ENCODE data around the gene SORBS2. TPM values are rescaled to one million over a fixed set of nuclear protein-coding genes. Genes with fewer than 3 reads are reported as not detected.
"Not testable (repeated sequence)": the region's sequence is repeated elsewhere in the genome, so short reads cannot be mapped to it uniquely, and the experiment has no call there.

The SORBS2 gene
- total RNA-seq, 1 donor from 2014 or later = 103 TPM

DNA sequence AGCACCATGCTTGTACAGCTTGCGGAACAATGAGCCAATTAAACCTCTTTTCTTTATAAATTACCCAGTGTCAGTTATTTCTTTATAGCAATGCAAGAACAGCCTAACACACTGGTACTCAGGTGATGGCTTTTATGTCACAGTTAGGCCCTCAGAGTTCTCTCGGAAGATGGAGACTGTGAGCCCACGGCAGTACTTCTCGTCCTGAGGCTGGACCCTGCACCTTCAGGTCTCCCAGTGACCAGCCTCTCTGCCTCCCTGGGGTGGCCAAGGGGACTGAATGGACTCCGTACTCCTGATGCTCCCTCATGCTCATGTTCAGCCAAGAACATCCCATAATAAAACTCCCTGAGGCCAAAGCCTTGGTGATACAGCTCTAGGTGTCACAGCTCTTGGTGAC is 251.7 kb downstream of the SORBS2 start:
- DNase-seq (ENCODE audit: low spot score) = no peak

DNA sequence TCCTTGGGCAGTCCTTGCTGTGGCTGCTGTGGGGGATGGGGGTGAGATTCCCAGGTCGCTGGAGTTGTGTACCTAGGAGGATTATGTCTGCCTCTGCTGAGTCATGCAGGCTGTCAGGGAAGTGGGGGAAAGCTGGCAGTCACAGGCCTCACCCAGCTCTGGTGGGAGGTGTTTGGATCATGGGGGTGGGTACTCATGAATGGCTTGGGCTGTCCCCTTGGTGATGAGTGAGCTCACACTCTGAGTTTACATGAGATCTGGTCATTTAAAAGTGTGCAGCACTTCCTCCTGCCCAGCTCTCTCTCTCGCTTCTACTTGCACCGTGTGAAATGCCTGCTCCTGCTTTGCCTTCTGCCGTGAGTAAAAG is 252.1 kb downstream of the SORBS2 start:
- DNase-seq (ENCODE audit: low spot score) = no peak

DNA sequence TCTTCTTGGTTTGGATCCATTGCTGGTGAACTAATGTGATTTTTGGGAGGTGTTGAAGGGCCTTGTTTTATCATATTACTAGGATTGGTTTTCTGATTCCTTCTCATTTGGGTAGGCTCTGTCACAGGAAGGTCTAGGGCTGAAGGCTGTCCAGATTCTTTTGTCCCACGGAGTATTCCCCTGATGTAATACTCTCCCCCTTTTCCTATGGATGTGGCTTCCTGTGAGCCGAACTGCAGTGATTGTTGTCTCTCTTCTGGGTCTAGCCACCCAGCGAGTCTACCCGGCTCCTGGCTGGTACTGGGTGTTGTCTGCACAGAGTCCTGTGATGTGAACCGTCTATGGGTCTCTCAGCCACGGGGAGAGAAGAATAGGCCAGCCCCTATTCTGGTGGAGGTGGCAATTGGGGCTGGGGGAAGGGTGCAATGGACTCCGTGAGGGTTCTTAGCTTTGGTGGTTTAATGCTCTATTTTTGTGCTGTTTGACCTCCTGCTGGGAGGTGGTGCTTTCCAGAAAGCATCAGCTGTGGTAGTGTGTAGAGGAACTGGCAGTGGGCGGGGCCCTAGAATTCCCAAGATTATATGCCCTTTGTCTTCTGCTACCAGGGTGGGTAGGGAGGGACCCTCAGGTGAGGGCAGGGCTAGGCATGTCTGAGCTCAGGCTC is 252.6 kb downstream of the SORBS2 start:
- not testable (repeated sequence) for DNase-seq (ENCODE audit: low spot score)

DNA sequence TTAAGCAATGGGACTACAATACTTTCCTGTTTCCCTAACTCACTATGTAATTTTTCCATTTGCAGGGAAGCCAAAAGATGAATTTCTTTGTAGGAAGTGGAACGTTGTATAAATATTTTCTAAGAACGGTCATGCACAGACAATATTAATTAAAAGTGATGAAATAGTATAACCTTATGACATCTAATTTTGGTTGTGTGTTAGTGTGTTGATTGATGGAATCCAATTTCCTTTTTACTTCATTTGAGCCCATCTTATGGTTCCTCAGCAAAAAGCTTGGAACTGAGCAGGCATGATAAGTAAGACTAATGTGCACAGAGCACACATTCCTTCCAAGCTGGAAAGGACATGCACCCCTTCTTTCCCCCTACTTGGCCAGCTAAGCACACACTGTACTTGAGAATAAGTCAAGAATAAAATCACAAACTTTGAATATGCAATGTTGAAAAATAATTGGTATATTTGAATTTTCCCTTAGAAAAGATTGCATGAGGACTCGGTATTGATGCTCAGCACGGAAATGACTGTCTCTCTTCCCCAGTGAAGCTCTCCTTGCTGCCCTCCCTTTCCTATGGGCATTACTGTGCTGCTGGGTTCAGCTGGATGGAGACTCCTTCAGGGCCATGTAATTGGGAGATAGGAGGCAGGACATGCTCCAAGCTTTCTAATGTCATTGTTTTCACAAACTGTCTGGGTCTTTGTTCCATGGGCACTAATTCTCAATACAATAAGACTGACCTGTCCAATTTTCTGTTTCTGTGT is 257.4 kb downstream of the SORBS2 start:
- DNase-seq (ENCODE audit: low spot score) = no peak

DNA sequence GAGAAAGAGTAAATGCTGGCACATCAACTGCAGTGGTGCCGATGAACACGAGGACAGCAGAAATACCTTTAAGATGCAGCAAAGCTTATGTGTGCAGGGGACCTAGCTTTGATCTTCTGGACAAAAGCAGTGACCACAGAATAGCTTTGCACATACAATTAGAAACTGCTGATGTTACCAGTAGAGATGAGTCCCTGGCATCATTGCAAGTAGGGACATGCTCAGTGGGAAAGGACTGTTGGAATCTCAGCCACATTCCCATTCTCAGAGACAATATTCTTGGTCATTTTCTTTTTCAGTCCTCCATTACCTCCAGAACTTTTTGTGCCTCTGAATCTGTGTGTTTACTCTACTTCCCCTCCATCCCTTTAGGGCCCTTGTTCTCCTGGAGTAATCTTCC is 259.7 kb downstream of the SORBS2 start:
- no peak for DNase-seq (ENCODE audit: low spot score)

DNA sequence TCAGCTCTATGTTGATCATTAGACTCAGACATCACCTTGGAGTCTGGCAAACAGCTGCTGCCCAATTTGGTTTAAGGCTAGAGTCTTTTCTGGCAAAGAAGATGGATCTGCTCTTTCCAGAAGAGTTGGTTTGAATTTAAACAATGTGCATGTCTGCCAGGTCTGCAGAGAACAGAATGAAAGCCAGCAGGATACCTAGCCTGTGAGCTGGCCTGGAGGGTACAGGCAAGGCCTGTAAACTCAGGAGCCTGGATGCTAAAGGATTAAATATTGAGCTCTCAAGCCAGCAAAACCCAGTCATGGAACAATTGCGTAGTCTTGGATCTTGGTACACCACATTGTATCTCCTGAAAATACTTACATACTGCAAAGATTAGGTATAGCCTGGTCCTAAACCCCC is 261.1 kb downstream of the SORBS2 start:
- DNase-seq (ENCODE audit: low spot score) = no peak

DNA sequence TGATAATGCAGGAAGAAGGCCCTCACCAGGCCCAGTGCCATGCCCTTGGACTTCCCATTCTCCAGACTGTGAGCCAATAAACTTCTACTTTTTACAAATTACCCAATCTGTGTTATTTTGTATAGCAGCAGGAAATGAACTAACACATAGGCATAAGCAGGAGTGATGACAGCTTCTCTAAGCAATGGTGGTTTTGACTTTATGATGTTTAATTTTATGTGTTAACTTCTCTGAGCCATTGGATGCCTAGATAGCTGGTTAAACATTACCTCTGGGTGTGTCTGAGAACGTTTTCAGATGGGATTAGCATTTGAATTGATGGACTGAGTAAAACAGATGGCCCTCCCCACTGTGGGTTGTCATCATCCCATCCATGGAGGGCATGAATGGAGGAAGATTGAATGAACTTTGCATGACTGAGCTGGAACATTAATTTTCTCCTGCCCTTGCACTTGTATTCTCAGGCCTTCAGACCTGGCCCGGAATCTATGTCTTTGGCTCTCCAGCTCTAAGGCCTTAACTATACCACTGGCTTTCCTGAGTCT is 262.8 kb downstream of the SORBS2 start:
- DNase-seq (ENCODE audit: low spot score) = no peak

DNA sequence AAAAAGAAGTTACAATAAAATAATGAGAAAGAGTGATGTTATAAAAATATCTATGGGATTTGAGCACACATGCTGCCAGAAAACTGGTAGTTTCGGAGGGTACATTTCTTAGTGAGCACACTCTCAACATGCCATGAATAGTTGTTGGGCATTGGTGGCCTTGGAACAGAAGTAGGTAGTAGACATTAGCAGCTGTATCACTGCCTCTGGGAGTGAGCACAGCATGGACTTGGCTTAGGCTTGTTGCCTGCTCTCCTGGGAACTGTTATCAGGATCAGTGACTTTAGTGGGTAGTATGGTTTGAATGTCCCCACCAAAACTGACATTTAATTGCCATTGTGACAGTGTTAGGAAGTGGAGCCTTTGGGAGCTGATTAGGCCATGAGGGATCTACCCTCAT is 263.4 kb downstream of the SORBS2 start:
- no peak for DNase-seq (ENCODE audit: low spot score)

DNA sequence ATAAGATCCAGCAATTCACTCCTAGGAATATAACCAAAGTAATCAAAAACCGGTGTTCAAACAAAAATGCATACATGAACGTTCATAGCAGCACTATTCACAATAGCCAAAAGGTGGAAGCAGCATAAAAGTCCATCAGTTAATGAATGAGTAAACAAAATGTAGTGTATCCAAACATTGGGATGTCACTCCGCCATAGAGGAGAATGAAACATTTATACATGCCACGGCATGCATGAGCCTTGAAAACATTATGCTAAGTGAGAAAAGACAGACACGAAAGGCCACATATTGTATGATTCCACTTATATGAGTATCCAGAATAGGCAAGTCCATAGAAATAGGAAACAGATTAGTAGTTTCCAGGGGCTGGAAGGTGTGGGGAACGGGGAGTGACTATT is 265.7 kb downstream of the SORBS2 start:
- DNase-seq (ENCODE audit: low spot score) = no peak

DNA sequence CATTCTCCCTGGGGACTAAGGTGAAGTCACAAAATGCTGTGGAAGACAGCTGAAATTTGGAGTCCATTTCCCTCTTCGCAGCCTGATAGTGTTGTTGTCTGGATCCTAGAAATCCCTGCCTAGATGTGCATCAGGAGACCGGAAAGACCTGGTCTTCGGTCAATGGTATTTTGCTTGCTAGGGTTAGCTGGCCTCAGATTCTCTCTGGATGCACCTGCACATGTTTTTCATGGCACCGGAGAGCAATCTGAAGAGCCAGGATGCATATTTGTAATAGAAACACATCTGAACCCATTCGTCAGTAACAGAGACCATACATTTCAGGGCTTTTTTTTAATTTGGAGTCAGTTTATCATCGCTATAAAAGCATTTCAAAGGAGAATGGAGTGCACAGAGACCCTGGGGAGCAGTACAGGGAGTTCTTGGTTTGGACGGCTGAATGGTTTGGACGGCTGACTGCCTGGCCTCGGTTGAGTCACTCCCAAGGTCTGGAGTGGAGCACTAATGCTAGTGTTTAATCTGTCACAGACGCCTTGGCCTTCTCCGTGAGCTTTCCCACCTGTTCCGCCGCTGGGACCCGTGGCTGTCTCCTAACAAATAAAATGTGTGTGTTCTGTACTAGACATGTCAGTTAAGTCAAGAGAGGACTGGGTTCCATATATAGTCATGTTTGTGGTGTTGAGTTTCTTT is 269.2 kb downstream of the SORBS2 start:
- DNase-seq (ENCODE audit: low spot score) = peak; percentile 73

DNA sequence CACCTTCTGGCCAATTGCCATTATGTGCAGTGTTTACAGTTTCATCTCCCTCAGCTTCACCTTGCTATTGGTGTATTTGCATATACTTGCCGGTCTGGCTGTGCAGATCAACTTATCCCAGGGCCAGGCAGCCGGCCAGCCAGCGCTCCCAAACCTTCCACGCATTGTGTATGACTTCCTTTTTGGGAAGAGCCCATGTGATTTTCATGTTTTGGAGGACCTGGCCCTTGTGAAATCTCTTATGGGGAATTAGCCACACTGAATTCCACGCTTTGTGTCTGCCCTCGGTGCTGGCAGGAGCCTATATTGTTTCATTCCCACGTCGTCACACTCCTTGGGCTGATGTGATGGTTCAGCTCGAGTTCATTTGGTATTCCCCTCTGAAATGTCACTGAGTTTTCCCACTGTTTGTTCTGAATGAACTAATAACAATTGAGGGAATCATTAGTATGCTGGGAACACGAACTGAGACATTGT is 270.7 kb downstream of the SORBS2 start:
- peak; percentile 64 for DNase-seq (ENCODE audit: low spot score)

DNA sequence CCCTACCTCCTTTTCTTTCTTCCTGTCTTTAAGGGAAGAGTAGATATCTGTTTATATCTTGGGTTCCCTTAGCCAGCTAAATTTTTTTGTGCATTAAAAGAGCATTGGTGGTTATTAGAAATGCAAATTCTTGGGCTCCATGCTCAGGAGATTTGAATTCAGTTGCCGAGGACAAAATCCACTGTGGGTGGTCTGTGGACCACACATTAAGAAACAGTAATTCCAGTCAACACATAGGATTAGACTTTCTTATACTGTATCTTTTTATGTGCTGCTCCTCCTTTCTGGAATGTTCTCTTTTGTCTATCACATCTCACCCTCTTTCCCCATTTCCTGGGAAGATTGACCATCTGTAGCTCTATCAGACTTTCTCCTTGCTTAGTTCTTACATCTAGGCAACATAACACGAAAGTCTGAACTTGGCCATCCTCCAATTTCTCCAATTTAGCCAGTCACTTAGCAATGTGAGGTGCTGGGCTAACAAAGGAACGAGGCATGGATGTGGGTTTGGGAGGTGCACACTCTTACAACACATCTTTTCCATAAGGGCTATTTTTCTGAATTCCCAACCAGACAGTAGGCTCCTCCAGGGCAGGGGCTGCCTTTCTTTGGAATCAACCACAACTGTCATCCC is 271.4 kb downstream of the SORBS2 start:
- no peak for DNase-seq (ENCODE audit: low spot score)

DNA sequence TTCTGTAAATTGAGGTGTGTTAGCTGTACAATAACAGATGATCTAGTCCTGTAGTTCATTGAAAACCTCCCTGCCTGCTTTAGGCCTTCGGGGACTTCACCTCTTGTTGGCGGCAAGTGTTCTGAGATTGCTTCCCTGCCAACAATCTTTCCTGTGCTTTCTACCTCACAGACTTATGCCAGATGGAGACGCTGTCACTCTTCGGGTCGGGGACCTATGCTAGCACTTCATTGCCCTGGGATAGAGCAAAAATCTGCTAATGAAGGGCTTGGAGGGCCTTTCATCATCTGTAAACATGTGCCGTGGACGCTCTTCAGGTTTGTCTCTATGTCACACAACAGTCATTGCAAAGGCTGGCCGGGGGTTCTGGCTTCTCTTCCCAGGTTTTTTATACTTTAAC is 272.0 kb downstream of the SORBS2 start:
- DNase-seq (ENCODE audit: low spot score) = no peak

DNA sequence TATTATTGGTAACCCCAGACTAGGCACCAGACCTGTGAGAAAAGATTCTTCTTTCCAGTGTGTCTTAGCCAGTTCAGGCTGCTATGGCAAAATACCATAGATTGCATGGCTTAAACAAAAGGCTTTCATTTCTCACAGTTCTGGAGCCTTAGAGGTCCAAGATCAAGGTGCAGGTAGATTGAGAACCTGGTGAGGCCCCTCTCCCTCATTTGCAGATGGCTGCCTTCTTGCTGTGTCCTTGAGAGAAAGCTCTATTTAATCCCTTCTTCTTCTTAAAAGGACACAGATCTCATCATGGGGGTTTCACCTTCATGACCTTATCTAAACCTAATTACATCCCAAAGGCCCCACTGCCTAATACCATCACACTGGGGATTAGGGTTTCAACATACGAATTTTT is 273.2 kb downstream of the SORBS2 start:
- no peak for DNase-seq (ENCODE audit: low spot score)

DNA sequence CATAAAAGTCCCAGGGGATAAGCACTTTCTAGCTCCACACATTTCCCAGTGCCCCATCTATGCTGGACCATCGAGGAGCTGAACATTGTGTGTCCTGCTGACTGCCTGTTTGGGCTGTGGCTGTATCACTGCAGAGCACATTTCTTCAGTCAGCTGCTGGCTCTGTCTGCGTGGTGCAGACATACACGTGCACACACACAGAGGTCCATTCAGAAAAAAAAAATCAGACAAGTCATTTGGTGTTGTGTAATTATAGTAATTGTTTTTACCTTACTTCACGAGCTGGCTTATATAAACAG is 275.6 kb downstream of the SORBS2 start:
- no peak for DNase-seq (ENCODE audit: low spot score)

DNA sequence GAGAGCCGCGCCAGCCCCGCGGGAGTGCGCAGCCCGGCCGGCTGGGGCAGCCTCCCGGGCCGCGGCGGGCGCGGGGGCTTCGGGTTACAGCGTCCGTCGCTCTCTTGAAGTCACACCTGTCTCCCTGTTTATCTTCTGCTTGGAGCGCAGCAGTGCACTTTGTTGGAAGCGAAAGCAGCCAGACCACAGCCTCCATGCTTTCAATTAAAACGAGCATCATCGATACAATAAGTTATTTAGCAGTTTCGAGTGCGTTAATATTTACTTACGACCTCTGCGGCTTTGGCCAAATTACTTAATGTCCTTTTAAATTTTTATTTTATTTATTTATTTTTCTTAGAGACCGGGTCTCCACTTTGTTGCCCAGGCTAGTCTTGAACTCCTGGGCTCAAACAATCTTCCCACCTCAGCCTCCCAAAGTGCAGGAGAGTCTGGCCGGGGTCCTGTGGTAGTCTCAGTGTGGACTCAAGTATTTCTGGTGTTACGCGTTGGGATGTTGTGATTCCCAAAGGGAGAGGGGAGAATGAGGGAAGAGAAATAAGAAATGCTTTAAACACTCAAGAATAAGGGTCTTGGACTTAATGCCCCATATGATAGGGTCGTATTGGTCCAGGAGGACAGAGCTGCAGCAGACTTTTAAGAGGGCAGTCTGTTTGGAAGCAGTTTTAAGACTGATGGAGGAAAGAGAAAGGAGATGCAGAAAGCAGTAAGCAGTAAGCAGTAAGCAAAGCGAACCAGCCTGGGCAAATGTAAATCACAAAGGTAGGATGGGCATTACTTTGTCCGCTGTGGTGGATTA is 276.2 kb downstream of the SORBS2 start:
- no peak for DNase-seq (ENCODE audit: low spot score)
